ENCODE results near the gene TRNT1.
A peak's percentile ranks its signal among the peaks of the same experiment; 100 is the strongest.

TRNT1 gene

GRCh38 chr3:3089017-3089416, 37.7 kb upstream of the TRNT1 start:
- H3K27me3 ChIP-seq (ENCODE audit: control insufficient read depth in 1 of 2, insufficient read depth in 2 of 2, low read length in 2 of 2), result no peaks in the 10 kb centered on the region
- no peaks in the 10 kb centered on the region for H3K9me3 ChIP-seq (ENCODE audit: control insufficient read depth in 1 of 2, low read length in 2 of 2)
- no peak overlapping the region for H3K9ac ChIP-seq (ENCODE audit: low read depth in 1 of 2, low read length in 2 of 2)
- H3K4me1 ChIP-seq (ENCODE audit: control insufficient read depth in 1 of 2, insufficient read depth in 2 of 2, low read length in 2 of 2), result no peaks in the 10 kb centered on the region
- H3K27ac ChIP-seq (ENCODE audit: low read depth, low read length), result no peak overlapping the region
- no peak overlapping the region for H3K4me3 ChIP-seq (ENCODE audit: low read depth in 1 of 2, low read length in 2 of 2)
- H3K36me3 ChIP-seq (ENCODE audit: control insufficient read depth in 1 of 2, insufficient read depth in 2 of 2, low read length in 2 of 2), result no peaks in the 10 kb centered on the region

- H3K36me3 ChIP-seq (ENCODE audit: control insufficient read depth in 1 of 2, insufficient read depth in 2 of 2, low read length in 2 of 2), result no peaks in the 10 kb centered on the region
Observed at GRCh38 chr3:3097958-3098357, 28.8 kb upstream of the TRNT1 start.

GRCh38 chr3:3101660-3102458, 24.9 kb upstream of the TRNT1 start:
- Histone ChIP-seq H3K27ac (ENCODE audit: low read depth, low read length) (no peak overlapping the region), H3K9me3 (ENCODE audit: control insufficient read depth in 1 of 2, low read length in 2 of 2) (no peaks in the 10 kb centered on the region), H3K27me3 (ENCODE audit: control insufficient read depth in 1 of 2, insufficient read depth in 2 of 2, low read length in 2 of 2) (no peaks in the 10 kb centered on the region), H3K36me3 (ENCODE audit: control insufficient read depth in 1 of 2, insufficient read depth in 2 of 2, low read length in 2 of 2) (no peaks in the 10 kb centered on the region), H3K4me3 (ENCODE audit: low read depth in 1 of 2, low read length in 2 of 2) (no peak overlapping the region), H3K9ac (ENCODE audit: low read depth in 1 of 2, low read length in 2 of 2) (no peak overlapping the region), H3K4me1 (ENCODE audit: control insufficient read depth in 1 of 2, insufficient read depth in 2 of 2, low read length in 2 of 2) (no peaks in the 10 kb centered on the region)

More at GRCh38 chr3:3097958-3098357, 28.8 kb upstream of the TRNT1 start:
- no peaks in the 10 kb centered on the region for H3K27me3 ChIP-seq (ENCODE audit: control insufficient read depth in 1 of 2, insufficient read depth in 2 of 2, low read length in 2 of 2)
- H3K4me1 ChIP-seq (ENCODE audit: control insufficient read depth in 1 of 2, insufficient read depth in 2 of 2, low read length in 2 of 2), result no peaks in the 10 kb centered on the region
- H3K9me3 ChIP-seq (ENCODE audit: control insufficient read depth in 1 of 2, low read length in 2 of 2), result no peaks in the 10 kb centered on the region
- no peak overlapping the region for H3K9ac ChIP-seq (ENCODE audit: low read depth in 1 of 2, low read length in 2 of 2)
- H3K4me3 ChIP-seq (ENCODE audit: low read depth in 1 of 2, low read length in 2 of 2), result no peak overlapping the region
- H3K27ac ChIP-seq (ENCODE audit: low read depth, low read length), result no peak overlapping the region

- H3K27ac ChIP-seq (ENCODE audit: low read depth, low read length), result no peak overlapping the region
- H3K9me3 ChIP-seq (ENCODE audit: control insufficient read depth in 1 of 2, low read length in 2 of 2), result no peaks in the 10 kb centered on the region
- no peak overlapping the region for H3K9ac ChIP-seq (ENCODE audit: low read depth in 1 of 2, low read length in 2 of 2)
- H3K27me3 ChIP-seq (ENCODE audit: control insufficient read depth in 1 of 2, insufficient read depth in 2 of 2, low read length in 2 of 2), result no peaks in the 10 kb centered on the region
- H3K4me3 ChIP-seq (ENCODE audit: low read depth in 1 of 2, low read length in 2 of 2), result no peak overlapping the region
- no peaks in the 10 kb centered on the region for H3K4me1 ChIP-seq (ENCODE audit: control insufficient read depth in 1 of 2, insufficient read depth in 2 of 2, low read length in 2 of 2)
- no peaks in the 10 kb centered on the region for H3K36me3 ChIP-seq (ENCODE audit: control insufficient read depth in 1 of 2, insufficient read depth in 2 of 2, low read length in 2 of 2)
Observed at GRCh38 chr3:3102751-3103150, 24.0 kb upstream of the TRNT1 start.

DNA sequence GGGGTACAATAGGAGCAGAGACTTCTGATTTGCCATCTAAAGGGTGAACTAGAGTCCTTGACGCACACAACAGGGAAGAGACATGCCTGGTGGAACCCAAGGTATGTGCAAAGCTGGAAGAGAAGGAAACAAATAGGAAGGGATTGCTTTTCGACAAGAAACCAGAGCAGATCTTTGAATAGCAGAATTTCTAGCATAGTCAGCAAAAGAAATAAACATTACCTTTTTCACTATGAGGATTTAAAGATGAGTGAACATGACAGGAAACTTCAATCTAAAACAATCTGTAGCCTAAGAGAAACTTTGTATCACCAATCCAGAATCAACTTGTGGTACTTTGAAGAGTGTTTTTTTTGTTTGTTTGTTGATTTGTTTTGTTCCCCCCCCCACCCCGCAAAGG, 21.5 kb upstream of the TRNT1 start:
- Histone ChIP-seq H3K36me3 (ENCODE audit: control insufficient read depth in 1 of 2, insufficient read depth in 2 of 2, low read length in 2 of 2) (no peaks in the 10 kb centered on the region), H3K27me3 (ENCODE audit: control insufficient read depth in 1 of 2, insufficient read depth in 2 of 2, low read length in 2 of 2) (no peaks in the 10 kb centered on the region), H3K4me3 (ENCODE audit: low read depth in 1 of 2, low read length in 2 of 2) (no peak overlapping the region), H3K4me1 (ENCODE audit: control insufficient read depth in 1 of 2, insufficient read depth in 2 of 2, low read length in 2 of 2) (peaks cover 0 to 1% of the 10 kb centered on the region in 2 donors), H3K27ac (ENCODE audit: low read depth, low read length) (no peak overlapping the region), H3K9ac (ENCODE audit: low read depth in 1 of 2, low read length in 2 of 2) (no peak overlapping the region), H3K9me3 (ENCODE audit: control insufficient read depth in 1 of 2, low read length in 2 of 2) (no peaks in the 10 kb centered on the region)

- Histone ChIP-seq H3K4me3 (ENCODE audit: low read depth in 1 of 2, low read length in 2 of 2) (no peak overlapping the region), H3K36me3 (ENCODE audit: control insufficient read depth in 1 of 2, insufficient read depth in 2 of 2, low read length in 2 of 2) (no peaks in the 10 kb centered on the region), H3K9ac (ENCODE audit: low read depth in 1 of 2, low read length in 2 of 2) (no peak overlapping the region), H3K27ac (ENCODE audit: low read depth, low read length) (no peak overlapping the region), H3K4me1 (ENCODE audit: control insufficient read depth in 1 of 2, insufficient read depth in 2 of 2, low read length in 2 of 2) (peaks cover 0 to 7% of the 10 kb centered on the region in 2 donors), H3K27me3 (ENCODE audit: control insufficient read depth in 1 of 2, insufficient read depth in 2 of 2, low read length in 2 of 2) (no peaks in the 10 kb centered on the region), H3K9me3 (ENCODE audit: control insufficient read depth in 1 of 2, low read length in 2 of 2) (no peaks in the 10 kb centered on the region)
Observed at GRCh38 chr3:3105815-3106214, 20.9 kb upstream of the TRNT1 start.

DNA sequence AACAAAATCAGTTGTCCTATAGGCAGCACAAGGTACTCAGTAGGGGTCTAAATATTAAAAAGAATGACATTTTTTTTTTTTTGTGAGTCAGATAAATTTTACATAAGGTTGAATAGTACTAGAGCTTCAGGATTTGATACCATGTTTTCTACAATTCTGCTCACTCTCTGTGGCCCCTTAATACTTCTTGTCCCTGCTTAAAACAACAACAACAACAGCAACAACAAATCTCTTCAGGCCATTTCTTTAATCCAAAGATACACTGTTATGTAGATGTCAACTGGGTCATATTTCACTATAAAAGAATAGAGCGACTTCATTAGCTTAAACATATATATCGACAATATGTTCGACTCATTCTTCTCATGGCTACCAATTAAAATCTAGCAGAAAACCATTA, 19.6 kb upstream of the TRNT1 start:
- no peak overlapping the region for H3K27ac ChIP-seq (ENCODE audit: low read depth, low read length)
- no peak overlapping the region for H3K9ac ChIP-seq (ENCODE audit: low read depth in 1 of 2, low read length in 2 of 2)
- no peaks in the 10 kb centered on the region for H3K27me3 ChIP-seq (ENCODE audit: control insufficient read depth in 1 of 2, insufficient read depth in 2 of 2, low read length in 2 of 2)
- H3K4me1 ChIP-seq (ENCODE audit: control insufficient read depth in 1 of 2, insufficient read depth in 2 of 2, low read length in 2 of 2), result peaks cover 0 to 8% of the 10 kb centered on the region in 2 donors
- H3K36me3 ChIP-seq (ENCODE audit: control insufficient read depth in 1 of 2, insufficient read depth in 2 of 2, low read length in 2 of 2), result no peaks in the 10 kb centered on the region
- H3K4me3 ChIP-seq (ENCODE audit: low read depth in 1 of 2, low read length in 2 of 2), result no peak overlapping the region
- no peaks in the 10 kb centered on the region for H3K9me3 ChIP-seq (ENCODE audit: control insufficient read depth in 1 of 2, low read length in 2 of 2)

GRCh38 chr3:3107858-3108257, 18.9 kb upstream of the TRNT1 start:
- H3K4me3 ChIP-seq (ENCODE audit: low read depth in 1 of 2, low read length in 2 of 2), result no peak overlapping the region
- peaks cover 0 to 8% of the 10 kb centered on the region in 2 donors for H3K4me1 ChIP-seq (ENCODE audit: control insufficient read depth in 1 of 2, insufficient read depth in 2 of 2, low read length in 2 of 2)
- H3K27ac ChIP-seq (ENCODE audit: low read depth, low read length), result no peak overlapping the region

GRCh38 chr3:3109407-3110298, 17.1 kb upstream of the TRNT1 start:
- Histone ChIP-seq H3K27ac (ENCODE audit: low read depth, low read length) (no peak overlapping the region), H3K9me3 (ENCODE audit: control insufficient read depth in 1 of 2, low read length in 2 of 2) (no peaks in the 10 kb centered on the region), H3K36me3 (ENCODE audit: control insufficient read depth in 1 of 2, insufficient read depth in 2 of 2, low read length in 2 of 2) (no peaks in the 10 kb centered on the region), H3K4me3 (ENCODE audit: low read depth in 1 of 2, low read length in 2 of 2) (peak overlapping the region; percentile 38 to 46), H3K27me3 (ENCODE audit: control insufficient read depth in 1 of 2, insufficient read depth in 2 of 2, low read length in 2 of 2) (no peaks in the 10 kb centered on the region), H3K4me1 (ENCODE audit: control insufficient read depth in 1 of 2, insufficient read depth in 2 of 2, low read length in 2 of 2) (peaks cover 0 to 8% of the 10 kb centered on the region in 2 donors), H3K9ac (ENCODE audit: low read depth in 1 of 2, low read length in 2 of 2) (no peak overlapping the region)

More at GRCh38 chr3:3107858-3108257, 18.9 kb upstream of the TRNT1 start:
- no peak overlapping the region for H3K9ac ChIP-seq (ENCODE audit: low read depth in 1 of 2, low read length in 2 of 2)
- H3K36me3 ChIP-seq (ENCODE audit: control insufficient read depth in 1 of 2, insufficient read depth in 2 of 2, low read length in 2 of 2), result no peaks in the 10 kb centered on the region
- H3K27me3 ChIP-seq (ENCODE audit: control insufficient read depth in 1 of 2, insufficient read depth in 2 of 2, low read length in 2 of 2), result no peaks in the 10 kb centered on the region
- H3K9me3 ChIP-seq (ENCODE audit: control insufficient read depth in 1 of 2, low read length in 2 of 2), result no peaks in the 10 kb centered on the region

- Histone ChIP-seq H3K4me3 (ENCODE audit: low read depth in 1 of 2, low read length in 2 of 2) (peak within 1 kb of the TSS; percentile 38 to 46), H3K9me3 (ENCODE audit: control insufficient read depth in 1 of 2, low read length in 2 of 2) (no peaks in the 10 kb centered on the region), H3K9ac (ENCODE audit: low read depth in 1 of 2, low read length in 2 of 2) (no peak within 1 kb of the TSS), H3K27me3 (ENCODE audit: control insufficient read depth in 1 of 2, insufficient read depth in 2 of 2, low read length in 2 of 2) (no peaks in the 10 kb centered on the region), H3K4me1 (ENCODE audit: control insufficient read depth in 1 of 2, insufficient read depth in 2 of 2, low read length in 2 of 2) (peaks cover 0 to 8% of the 10 kb centered on the region in 2 donors), H3K27ac (ENCODE audit: low read depth, low read length) (no peak within 1 kb of the TSS), H3K36me3 (ENCODE audit: control insufficient read depth in 1 of 2, insufficient read depth in 2 of 2, low read length in 2 of 2) (no peaks in the 10 kb centered on the region)
Observed at GRCh38 chr3:3110299-3110630, 16.5 kb upstream of the TRNT1 start, which contains the start of gene IL5RA. Gene IL5RA, minus strand, starts transcription at chr3:3110374. Its CDS starts 5,390 bp downstream, at chr3:3104984.

All from duodenal mucosa (tissue), 2 donors.